ENCODE measurements around the gene TRERF1.

Gene TRERF1

DNA sequence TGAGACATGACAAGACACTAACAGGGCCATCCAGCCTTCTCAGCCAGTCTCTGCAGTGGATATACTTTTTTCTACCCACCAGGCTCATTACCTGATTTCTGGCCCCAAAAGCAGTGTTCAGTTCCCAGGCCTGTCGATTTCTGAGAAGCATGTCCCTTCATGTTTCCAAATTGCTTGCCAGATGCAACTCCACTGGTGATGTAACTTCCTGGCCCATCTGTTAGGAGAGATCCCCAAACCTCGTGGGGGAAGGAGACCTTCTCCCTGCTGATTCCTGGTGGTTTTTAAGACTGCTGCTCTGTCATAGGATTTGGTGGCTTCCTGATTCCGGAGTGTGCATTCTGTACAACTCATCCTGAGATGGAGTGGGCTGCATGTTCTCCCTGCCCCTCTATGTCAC lies 202.4 kb downstream of the TRERF1 start:
- DNase-seq (ENCODE audit: low spot score) = no peak

GRCh38 chr6:42243046-42243445 lies 208.7 kb downstream of the TRERF1 start:
- DNase-seq (ENCODE audit: low spot score) = no peak

GRCh38 chr6:42241915-42242314 lies 209.8 kb downstream of the TRERF1 start:
- no peak for DNase-seq (ENCODE audit: low spot score)

GRCh38 chr6:42239736-42240375 lies 211.9 kb downstream of the TRERF1 start:
- DNase-seq (ENCODE audit: low spot score) = no peak

DNA sequence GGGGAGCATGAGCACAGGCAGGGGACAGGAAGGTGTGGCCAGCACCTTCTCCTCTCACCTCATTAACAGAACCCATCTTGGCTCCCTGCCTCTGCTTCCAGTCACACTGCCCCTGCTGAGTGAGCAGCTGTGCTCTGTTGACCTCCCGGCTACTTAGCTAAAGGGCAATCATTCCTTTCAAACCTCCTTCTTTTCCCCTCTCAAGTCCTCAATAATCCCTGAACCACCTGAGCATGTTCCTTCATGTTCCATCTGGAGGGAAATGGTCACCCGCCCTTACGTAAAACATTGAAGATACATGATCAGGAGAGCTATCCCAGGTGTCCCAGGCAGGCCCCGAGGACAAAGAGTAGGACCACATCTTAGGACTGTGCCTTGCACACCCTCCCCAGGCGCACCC lies 212.4 kb downstream of the TRERF1 start:
- DNase-seq (ENCODE audit: low spot score) = no peak

GRCh38 chr6:42237857-42238256 lies 213.9 kb downstream of the TRERF1 start:
- DNase-seq (ENCODE audit: low spot score) = no peak

GRCh38 chr6:42236682-42237473 lies 214.8 kb downstream of the TRERF1 start:
- no peak for DNase-seq (ENCODE audit: low spot score)

DNA sequence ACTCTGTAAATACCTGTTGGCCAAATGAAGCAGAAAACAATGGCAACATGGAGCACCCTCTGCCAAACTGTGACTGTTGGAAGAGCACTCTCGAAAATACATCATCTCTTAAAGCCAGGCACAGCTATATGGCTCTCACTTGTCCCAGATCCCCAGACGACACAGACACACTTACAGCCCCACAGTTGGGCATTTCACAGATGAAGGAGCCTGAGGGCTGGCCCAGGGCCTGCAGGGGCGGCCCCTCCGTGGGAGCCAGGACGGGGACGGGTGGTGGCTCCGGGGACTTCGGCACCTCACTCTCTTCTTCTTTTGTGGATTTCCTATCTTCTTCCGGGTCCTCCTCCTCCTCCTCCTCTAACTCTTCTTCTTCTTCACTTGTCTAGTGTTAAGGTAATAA lies 215.7 kb downstream of the TRERF1 start:
- no peak for DNase-seq (ENCODE audit: low spot score)

- DNase-seq (ENCODE audit: low spot score) = no peak
Measured at GRCh38 chr6:42232035-42232434, 219.7 kb downstream of the TRERF1 start.

GRCh38 chr6:42230345-42231321 lies 221.1 kb downstream of the TRERF1 start:
- DNase-seq (ENCODE audit: low spot score) = no peak

DNA sequence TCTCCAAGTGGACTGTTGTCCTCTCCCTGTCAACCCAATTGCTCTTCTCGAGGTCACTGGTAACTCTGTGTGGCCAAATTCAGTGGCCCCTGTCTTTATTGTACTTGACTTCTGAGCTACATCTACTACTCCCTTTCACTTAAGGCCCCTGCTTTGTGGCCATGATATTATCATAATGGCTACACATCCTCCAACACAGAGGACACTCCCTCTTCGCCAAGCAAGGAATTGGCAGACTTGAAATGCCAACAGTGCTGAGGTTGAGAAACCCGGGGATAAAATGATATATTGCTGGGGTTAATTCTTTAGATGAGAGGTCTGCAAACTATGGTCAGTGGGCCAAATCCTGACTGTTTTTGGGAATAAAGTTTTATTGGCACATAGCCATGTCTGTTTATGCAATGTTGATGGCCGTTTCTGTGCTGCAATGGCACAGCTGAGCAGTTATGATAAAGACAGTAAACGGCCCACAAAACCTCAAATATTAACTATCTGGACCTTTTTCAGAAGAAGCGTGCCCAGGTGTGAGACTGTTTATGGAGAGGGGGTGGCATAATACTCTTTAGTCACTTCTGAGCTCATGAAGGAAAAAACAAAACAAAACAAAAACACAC lies 222.1 kb downstream of the TRERF1 start:
- no peak for DNase-seq (ENCODE audit: low spot score)

- no peak for DNase-seq (ENCODE audit: low spot score)
Measured at GRCh38 chr6:42228305-42228704, 223.4 kb downstream of the TRERF1 start.

DNA sequence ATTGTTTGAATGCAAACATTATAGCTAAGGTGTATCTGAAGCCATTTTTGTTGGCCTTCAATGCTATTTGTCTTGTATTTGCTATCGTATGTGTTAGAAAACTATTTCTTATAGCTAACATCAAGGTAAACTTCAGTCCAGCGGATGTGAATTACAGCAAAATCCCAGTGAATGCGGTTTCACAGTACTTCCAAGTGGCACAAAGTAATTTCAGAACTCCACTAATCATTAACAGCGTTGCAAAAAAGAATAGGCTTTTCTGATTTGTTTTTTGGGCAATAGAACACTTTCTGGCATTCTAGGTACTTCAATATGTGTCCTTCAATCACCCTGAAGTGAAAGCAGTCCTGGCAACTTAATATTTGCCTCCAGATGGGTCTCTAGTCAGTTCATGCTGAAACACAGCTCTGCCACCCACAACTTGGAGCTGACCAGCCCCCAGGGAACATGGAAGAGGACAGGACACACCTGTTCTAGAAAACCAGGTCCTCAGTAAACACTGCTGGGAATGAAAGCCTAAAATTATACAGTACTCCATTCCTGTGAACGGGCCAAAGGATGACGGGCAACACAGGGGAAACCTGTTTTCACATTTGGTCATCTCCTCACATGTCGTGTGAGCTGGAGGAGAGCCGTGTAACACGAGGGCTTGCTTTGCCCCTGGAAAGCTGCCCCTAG lies 224.4 kb downstream of the TRERF1 start:
- no peak for DNase-seq (ENCODE audit: low spot score)

GRCh38 chr6:42226645-42227143 lies 225.0 kb downstream of the TRERF1 start:
- no peak for DNase-seq (ENCODE audit: low spot score)

GRCh38 chr6:42226161-42226611 lies 225.5 kb downstream of the TRERF1 start:
- DNase-seq (ENCODE audit: low spot score) = no peak

- DNase-seq (ENCODE audit: low spot score) = no peak
Measured at GRCh38 chr6:42225419-42225818, 226.3 kb downstream of the TRERF1 start.

DNA sequence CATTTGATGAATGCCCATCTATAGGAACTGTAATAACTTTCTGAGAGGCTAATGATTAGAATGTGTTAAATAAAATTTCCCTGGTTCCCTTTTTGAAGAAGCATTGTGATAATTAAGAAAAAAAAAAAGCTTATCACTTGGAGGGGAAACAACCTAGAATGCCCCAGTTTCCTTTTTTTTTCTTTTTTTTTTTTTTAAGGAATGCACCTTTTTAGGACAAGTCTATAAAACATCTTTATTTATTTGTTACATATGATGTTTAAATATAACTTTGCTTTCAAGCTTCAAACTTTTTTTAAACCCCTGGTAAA lies 226.7 kb downstream of the TRERF1 start:
- DNase-seq (ENCODE audit: low spot score) = no peak

- no peak for DNase-seq (ENCODE audit: low spot score)
Measured at GRCh38 chr6:42224222-42225028, 227.3 kb downstream of the TRERF1 start.

DNA sequence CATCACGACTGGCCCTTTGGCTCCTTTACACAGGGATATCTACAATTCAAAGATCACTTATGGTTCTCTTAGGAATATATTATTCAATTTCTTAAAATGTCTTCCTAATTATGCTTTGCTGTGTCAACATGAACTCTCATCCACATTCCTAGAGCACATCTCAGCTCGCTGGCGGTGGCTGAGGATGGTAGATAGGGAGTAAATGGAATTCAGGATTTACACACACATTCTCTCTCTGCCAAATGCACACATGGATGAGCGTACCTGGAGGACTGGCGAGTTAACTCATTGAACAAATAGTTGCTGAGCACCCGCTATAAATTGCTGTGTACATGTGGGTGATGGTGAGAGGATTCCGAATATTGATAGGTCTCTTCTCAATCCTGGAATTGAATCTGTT lies 229.3 kb downstream of the TRERF1 start:
- no peak for DNase-seq (ENCODE audit: low spot score)

GRCh38 chr6:42221546-42221945 lies 230.2 kb downstream of the TRERF1 start:
- no peak for DNase-seq (ENCODE audit: low spot score)

- no peak for DNase-seq (ENCODE audit: low spot score)
Measured at GRCh38 chr6:42220807-42221206, 230.9 kb downstream of the TRERF1 start.
